ENCODE measurements around the gene CUL9.

Gene CUL9

GRCh38 chr6:43231053-43231452 is 49.1 kb downstream of the CUL9 start:
- no peak for DNase-seq

GRCh38 chr6:43231735-43232450 is 49.9 kb downstream of the CUL9 start:
- DNase-seq, result no peak

DNA sequence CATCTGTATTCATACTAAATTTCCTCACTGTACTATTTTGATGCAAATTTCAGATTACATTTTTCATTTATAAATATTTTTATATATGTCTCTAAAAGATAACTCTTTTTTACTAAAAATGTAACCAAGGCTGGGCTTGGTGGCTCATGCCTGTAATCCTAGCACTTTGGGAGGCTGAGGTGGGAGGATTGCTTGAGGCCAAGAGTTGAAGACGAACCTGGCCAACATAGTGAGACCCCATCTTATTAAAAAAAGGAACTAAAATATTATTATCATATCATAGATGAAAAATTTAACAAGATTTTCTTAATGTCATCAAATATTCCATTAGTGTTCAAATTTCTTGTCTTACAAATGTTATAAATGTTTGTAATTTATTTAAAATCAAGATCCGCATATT is 53.8 kb downstream of the CUL9 start:
- no peak for DNase-seq

GRCh38 chr6:43239054-43239453 is 57.1 kb downstream of the CUL9 start:
- DNase-seq, result no peak

DNA sequence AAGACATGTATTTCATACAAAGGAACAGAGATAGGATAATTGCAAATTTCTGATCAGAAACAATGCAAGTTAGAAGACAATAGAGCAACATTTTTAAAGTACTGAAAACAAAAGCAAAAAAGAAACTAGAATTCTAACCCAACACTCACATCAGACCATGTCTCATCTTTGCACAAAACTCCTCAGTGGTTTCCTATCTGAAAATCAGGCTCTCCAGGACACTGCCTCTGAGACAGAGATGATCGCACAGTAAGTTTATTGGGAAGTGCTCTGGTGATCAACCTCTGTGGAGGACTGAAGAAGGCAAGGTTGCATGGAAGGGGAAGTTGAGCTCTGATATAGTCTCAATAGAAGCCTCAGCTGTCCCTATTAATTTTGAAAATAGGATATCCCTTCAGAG is 59.0 kb downstream of the CUL9 start:
- no peak for DNase-seq

DNA sequence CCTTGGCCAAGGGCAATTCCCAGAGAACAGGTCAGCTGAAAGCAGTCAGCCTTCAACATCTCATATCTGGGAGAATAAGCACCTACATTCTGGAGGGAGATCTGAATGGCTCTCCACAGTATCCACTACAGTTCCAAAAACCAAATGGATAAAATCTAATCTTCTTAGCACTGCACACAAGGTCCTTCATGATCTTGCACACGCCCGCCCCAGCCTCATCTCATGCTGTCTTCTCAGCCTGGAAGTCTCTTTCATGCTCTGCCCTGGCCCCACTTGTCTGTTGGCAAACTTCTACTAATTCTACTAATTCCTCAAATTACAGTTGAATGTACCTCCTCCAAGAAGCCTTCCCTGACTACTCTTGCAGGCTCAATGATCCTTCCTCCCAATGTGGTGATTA is 59.5 kb downstream of the CUL9 start:
- peak; percentile 56 for DNase-seq

DNA sequence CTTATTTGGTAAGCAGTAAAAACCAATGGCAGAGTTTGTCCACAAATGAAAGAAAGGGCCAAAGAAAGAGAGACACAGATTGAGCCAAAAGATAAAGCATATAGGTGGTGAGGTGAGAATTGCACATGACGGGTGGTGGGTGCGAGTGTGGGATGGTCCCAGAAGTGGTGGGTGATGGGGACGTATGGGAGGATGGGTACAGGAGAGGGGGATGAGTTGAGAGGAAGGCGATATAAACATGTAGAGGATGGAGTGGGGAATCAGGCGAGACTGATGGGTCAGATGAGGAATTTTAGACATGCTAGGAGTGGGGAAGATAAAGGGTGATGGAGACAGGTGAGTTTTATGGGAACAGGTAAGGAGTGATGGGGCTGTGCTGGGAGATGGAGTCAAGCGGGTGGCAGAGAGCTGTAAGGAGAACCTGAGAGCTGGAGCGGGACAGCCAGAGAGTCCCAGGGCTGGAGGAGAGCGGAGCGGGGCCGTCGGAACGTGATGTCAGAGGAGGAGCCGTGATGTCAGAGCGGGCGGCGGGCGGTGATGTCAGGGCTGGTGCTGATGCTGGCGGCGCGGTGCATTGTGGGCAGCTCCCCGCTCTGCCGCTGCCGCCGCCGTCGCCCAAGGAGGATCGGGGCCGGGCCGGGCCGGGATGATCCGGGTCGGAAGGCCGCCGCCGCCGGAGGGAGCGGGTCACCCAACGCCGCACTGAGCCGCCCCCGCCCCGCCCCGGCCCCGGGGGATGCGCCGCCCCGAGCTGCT is 61.1 kb downstream of the CUL9 start, which contains the start of gene TTBK1:
Gene TTBK1 (plus strand): TSS at position 574 of the 756 bp plus-strand sequence. CDS start 3,180 bp downstream, outside the sequence.
- DNase-seq, result no peak

GRCh38 chr6:43243664-43244321 is 61.8 kb downstream of the CUL9 start:
- DNase-seq, result no peak

DNA sequence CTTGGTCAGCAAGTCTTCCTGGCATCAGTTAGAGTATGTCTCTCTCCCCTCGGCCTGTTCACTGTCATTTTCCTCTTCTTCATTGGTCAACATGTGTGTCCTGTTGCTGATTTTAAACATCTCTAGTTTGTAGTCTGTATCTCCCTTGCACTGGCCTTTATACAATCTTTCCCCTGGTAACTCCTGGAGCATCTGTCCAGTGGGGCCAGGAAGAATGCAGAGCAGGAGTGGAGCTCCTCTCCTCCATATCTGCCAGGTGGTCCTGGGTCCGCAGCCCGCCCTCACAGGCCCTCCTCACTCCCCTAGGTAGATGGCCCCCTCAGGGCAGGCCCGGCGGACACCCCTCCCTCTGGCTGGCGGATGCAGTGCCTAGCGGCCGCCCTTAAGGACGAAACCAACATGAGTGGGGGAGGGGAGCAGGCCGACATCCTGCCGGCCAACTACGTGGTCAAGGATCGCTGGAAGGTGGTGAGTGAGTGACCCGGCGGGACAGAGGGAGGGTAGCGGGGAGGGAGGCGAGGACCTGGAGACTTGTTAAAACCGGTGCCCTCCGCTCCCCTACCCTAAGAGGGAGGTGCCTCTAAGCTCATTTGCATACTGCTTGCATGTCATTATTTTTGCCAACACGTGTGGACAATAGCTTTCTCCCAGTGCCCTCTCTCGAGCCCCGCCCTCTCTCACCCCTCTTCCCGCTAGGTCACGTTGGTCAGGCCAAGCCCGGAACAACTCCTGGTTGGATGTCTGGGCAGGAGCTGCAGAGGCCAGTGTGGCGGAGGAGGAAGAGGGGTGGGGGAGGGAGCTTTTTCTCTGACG is 64.5 kb downstream of the CUL9 start:
- peak; percentile 67 for DNase-seq

DNA sequence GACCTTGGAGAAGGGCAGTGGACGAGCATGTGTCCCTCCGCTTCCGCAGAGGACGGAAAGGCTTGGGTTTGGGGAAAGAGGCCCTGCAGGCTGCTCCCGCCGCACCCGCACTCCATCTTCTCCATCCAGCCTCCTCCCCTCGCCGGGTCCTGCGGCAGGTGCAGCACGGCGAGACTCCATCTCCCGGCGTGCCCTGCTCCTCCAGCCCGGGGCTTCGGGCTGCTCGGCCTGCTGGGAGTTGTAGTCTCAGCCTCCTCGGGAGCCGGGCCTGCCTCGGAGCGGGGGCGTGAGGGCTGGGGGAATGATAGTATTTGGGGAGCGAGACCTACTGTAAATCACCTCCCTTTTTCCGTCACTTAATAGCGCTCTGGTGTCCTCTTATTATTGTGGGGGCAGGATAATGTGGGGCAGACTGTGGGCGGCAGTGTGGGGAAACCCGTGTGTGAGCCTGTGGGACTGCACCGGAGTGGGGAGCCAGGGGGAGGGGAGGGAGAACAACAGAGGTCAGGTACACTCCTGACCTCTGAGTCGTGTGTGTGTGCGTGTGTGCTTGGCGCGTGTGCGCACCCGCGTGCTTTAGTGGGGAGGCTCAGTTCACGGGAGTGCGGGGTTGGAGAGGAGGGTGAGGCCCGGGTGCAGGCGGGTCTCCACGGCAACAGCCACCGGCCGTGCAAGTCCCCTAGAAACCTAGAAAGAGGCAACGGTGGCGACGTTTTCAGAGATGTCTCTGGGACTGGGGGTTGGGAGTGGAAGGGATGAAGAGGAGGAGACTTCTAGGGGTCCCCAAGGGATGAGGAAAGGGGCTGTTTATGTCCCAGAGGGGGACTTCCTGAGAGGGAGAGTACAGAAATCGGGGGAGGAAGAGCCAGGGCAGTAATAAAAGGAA is 65.4 kb downstream of the CUL9 start:
- DNase-seq, result peak; percentile 86

GRCh38 chr6:43248101-43248500 is 66.1 kb downstream of the CUL9 start:
- DNase-seq, result no peak

DNA sequence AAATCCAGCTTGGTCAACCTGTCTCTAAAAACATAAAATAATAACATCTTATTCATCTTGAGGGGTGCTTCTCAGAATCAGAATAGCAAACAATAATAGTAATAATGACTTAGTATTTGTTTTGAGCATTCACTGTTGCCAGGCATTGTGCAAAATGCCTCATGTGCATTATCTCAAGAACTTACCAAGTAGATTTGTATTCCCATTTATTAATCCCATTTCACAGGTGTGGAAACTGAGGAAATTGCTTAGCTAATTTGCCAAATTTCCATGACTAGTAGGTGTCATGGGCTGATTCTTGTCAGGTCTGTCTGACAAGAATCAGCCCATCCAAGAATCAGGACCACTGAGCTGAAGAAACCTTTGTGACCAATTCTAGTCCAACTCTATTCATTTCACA is 66.8 kb downstream of the CUL9 start:
- DNase-seq, result no peak

DNA sequence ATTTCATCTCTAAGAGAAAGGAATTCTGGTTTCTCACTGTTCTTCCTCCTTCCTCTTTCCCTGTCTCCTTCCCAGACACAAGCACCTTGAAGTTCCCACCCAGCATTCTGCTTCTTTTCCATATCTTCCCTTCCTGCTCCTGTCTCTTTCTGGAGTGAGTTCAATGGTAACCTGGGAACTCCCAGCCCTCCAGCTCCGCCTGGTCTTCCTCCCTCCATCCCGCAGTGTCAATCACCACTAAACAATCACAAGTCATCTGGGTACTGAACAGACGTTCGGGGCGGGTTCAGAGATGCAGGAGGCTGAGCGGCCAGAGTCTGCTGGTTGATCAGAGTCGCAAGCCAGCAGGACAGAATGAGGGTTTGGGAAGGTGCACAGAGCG is 69.0 kb downstream of the CUL9 start:
- no peak for DNase-seq

GRCh38 chr6:43253401-43253800 is 71.4 kb downstream of the CUL9 start:
- no peak for DNase-seq

DNA sequence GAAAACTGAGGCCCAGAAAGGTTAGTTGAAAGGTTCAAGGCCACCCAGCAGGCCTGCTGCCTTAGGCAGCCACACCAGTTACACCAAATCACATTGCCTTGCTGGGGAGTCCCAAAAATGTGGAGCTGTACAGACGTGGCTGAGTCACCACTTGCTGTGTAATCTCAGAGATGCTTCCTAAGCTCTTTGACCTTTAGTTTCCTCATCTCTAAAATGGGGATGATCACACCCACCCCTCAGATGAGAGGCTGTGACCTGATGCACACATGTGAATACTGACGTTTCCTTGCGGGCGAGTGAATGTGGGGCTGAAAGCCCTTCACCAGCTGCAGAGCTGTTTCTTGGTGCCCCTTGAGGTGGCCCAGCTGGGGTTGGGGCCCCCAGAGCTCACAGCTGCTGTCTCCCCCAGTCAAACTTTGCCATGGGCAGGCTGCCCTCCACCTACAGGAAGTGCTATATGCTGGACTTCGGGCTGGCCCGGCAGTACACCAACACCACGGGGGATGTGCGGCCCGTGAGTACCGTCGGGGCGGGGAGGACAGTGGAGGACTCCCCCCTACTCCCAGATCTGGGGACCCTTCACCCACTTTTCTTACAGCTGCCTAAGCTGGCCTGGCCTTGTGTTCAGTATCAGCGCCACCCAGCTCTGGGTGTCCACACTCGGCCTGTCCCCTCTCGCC is 72.3 kb downstream of the CUL9 start:
- no peak for DNase-seq

DNA sequence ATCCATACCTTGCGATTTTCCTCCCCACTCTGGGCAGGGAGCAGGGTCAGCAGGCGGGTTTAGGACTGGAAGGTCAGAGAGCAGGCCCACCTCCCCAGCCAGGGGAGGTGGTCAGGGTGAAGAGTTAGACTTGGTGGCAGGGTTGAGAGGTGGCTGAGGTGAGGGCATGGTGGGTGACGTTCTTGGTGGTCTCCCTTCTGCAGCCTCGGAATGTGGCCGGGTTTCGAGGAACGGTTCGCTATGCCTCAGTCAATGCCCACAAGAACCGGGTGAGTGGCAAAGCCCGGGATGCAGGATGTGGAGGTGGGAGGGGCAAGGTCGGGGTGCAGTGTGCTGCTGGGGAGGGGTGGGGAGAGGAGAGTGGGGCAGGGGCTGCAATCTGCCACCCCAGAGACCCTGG is 72.8 kb downstream of the CUL9 start:
- no peak for DNase-seq

- DNase-seq, result no peak
Measured at GRCh38 chr6:43255408-43256054, 73.5 kb downstream of the CUL9 start.

DNA sequence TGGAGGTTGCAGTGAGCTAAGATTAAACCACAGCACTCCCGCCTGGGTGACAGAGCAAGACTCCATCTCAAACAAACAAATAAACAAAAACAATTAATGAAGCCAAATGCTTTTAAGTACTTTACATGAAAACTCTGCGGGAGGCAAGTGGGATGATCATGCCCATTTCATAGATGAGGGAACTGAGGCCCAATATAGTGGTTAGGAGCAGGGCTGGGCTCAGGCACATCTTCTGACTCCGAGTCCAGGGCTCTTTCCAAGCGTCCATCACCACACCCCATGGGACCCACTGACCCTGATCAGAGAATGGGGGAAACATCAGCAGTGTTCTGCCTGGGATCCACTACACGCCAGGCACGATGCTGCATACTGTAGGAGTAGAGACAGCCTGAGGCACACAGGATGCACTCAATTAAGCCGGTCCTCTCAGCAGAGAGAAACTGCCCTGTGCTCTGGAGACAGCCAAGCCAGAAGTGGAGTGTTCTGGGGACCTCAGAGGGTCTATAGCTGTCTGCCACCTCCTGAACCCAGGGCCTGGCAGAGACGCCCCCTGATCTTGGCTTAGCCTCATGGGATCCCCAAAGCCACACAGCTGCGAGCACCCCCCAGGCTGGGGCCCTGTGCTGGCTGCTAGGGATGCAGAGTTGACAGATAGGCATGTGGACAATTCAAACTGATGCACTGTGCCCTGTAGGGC is 74.8 kb downstream of the CUL9 start:
- no peak for DNase-seq

- DNase-seq, result no peak
Measured at GRCh38 chr6:43257367-43258145, 75.6 kb downstream of the CUL9 start.

Measured in hematopoietic multipotent progenitor cell treated with erythropoietin and hydrocortisone succinate and interleukin-3 and kit ligand, for 6 days (in vitro differentiated cells).